Activated T-helper 1 cell treated with Interleukin-2 at 50 U/mL for 16 hours (primary cell): ENCODE results near the gene ACOX3.

Source experiments
- DNase-seq: peaks from one replicate; pipeline ENCODE4 v3.0.0-alpha.2; 2020; ENCODE audit warnings: low read depth

ACOX3 gene

DNA sequence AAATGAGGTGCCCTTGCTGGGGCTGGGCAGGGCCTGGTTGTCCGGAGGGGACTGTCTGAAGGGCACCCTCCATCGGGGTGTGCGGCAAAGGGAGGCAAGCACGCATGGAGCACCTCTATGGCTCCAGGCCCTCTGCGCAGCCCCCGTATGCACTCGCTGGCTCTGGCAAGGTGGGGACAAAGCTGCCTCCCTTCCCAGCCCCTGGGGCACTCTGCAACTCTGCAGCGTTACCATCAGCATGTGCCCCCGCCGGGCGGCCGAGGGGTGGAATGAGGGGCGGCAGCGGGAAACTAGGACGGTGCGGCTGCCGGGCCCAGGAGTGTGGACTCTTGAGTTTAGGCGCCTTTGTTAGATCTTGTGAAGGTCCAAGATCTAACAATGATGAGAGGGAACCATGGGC lies 26.5 kb upstream of the ACOX3 start:
- DNase-seq: no peak

DNA sequence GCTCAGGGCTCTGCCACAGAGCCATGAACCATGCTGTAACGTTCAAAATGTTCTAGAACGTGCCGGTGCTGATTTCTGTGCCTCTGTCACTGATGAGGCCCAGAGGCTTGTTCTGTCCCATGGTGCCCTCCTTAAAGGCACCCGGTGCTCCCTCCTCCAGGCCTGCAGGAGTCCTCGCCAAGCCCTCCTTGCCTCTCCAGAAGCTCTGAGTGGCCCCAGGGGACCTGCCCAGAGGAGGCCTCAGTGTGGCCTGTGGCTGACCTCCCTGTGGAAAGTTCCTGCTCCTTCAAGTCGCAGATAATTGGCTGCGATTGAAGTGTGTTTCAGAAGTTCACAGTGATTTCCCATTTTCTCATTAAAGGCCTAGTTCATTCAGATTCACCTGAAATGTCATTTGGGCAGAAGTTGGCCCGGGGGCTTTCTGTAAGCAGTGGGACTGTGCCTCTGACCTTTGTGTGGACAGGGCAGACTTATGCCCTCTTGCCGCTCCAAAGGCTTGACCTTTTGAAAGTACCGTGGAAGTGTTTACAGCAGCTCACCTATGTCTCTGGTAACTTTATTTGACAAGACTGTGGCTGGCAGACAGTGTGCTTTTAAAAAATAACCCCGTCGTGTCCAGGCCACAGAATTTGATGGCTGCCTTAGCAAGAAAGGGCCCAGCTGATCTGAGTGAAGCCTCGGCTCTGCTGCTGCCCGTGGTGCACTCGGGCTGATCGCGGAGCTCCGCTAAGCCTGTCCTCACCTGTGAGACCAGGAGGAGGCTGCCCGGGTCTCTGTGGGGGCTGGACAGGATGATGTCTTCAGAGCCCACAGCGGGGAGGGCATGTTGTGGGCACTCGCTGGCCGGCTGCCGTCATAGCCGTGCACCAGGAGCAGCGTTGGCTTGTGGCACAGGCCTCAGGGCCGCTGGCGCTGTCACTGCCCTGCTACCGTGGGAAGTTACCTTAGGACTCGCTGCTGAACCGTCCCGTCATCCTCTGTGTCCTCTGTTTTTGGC lies 25.4 kb upstream of the ACOX3 start:
- no peak for DNase-seq

DNA sequence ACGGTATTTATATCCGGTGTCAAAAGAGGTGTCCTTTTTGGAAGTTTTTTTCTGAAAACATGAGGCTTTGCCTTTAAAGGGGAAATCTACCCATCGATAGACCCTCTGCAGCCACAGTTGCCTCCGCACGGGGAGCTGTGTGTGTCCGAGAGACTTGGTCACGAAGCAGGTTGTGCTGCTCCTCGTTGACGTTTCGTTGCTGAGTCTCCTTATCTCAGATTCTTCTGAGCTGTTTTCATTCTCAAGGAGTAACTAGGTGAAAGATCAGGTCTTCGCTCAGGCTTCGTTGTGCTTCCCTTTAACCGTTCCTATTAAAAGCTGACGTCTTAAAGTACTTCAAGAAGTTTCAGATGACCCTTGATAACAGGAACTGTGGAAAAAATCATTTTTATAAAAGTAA lies 23.9 kb upstream of the ACOX3 start:
- DNase-seq: no peak

DNA sequence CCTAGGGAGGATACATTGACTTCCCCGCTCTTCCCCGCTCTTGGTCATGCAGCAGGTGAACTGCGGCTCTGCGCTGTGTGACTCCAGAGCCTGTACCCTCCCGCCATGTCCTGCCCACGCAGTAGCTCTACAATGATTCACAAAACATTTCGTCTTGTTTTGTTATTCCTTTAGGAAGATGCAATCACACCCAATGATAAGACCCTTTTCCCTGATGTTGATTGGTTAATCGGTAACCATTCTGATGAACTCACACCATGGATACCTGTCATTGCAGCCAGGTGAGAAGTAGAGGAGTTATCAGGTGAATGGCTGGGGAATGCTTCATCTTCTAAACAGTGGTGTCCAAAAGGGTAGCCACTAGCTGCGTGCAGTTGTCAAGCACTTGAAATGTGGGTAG lies 23.3 kb upstream of the ACOX3 start:
- no peak for DNase-seq

DNA sequence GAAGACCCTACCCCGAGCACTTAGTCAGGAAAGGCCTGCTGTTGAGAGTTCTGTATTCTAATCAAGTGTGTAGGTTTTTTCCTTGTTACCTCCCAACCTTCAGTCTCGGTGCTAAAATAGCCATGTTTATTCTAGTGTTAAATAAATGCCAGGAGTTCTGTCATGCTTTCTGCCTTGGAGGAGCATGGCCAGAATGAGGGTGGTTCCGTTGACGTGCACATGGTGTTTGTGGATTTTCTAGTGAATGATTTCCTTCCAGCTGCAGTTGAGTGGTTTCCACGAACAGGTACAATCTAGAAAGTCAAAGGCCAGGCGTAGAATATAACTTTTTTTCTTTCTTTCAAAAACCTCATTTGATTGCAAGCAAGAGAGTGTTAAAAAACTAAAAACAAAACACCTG lies 21.1 kb upstream of the ACOX3 start:
- no peak for DNase-seq

DNA sequence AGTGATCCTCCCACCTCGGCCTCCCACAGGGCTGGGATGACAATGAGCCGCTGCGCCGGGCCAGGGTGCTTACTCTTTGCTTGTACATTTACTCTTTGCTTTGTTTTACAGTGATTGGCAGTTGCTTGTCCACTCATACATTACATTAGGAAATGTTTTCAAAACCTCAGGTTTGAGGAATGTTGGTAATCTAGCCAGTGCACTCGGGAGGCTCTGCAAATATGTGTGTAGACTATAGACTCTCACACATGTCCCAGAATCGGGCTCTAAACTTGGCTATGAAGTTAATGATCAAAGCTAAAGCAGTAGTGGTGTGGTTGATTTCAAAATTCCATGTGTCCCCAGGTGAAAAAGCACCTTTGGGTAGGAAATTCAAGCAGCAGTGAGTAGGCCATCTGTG lies 20.6 kb upstream of the ACOX3 start:
- DNase-seq: no peak

DNA sequence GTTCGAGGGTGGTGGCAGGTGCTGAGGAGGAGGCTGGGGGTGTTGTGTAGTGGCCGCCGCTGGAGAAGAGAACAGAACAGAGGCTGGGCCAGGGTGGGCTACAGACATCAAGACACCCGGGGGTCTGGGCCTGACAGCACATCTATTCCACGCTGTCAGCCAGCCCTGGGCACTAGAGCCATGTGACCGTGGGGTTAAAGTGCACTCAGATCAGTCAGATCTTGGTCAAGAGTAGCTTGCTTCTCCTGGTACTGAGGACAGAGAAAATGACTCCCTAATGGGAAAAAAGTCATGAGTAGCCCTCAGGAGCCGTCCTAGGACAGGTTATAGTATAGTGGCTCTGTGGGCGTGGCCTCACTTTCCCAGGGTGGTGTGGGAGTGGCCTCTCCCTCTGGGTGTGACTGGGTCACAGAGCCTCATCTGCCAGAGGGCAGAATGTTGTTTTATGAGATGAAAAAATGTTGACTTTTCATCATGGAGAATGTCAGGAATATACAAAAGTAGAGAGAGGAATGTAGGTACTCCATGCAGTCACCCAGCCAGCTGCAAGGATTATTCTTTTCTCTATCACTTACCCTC lies 19.4 kb upstream of the ACOX3 start:
- DNase-seq: no peak

DNA sequence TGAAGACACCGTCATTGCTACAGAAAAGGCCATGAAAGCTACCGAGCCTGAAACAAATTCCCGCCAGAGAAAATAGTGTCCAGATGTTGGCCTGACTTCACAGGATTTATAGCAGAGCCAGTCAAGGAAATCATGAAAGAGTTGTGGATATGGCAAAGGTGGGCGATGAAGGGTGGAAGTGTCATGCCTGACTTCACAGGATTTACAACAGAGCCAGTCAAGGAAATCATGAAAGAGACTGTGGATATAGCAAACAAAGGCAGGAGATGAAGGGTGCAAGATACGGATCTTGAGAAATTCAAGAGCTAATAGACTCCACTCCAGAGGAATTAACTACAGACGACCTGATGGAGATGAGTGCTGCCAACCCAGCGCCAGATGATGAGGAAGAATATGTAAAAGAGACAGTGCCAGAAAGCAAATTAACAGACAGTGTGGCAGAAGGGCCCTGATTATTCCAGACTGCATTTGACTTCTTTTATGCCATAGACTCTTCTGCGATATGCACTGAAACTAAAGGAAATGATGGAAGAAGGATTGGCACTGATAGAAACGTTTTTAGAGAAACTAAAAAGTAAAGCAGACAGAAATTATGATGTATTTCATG lies 17.2 kb upstream of the ACOX3 start:
- no peak for DNase-seq

DNA sequence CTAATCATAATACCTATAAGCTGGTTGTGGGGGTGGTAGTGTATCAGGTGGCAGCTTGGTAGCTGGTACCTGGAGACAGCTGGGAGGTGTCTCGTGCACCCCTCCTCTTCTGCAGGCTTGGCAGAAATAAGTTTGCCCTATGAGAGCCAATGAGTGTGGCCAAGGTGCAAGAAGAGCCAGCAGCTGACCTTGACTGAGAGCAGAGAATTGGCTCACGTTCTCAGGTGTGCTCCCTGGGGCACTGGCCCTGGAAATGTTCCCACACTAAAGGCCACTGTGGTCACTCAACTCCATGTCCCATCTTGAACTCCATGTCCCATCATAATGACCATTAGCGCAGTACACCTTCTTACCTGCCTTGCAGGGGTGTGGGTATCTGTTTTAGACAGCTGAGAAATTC lies 13.4 kb upstream of the ACOX3 start:
- no peak for DNase-seq

DNA sequence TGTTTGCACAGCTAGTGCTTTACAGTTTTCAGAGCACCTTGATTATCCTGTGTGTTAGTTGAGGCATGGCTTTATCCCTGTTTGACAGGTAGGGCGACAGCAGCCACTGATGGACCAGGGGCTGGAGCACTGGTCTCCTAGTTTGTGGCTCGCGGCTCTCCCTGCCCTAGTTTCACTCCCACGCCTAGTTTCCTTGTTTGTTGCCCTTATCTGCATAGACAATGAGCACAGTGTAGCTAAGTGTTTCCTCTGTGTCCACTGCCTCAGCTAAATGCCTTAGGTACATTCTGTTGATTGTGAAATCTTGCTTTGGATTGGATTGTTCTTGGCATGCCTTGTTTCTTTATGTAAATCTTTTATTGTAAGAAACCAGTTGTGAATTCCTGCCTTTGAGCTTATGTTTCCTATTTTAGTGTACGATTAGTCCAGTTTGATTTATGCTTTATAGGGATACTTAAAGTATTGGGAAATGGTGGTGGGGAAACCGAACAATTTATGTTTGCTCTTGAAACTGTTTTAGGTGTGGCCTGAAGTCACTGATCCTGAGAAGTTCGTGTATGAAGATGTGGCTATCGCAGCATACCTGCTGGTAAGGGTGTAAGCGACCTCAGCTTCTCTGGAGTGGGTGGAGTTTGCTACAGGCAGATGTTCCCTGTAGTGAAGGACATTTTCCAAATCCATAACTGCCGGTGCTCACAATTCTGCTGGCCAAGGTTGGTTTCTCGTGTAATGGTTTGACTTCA lies 11.1 kb upstream of the ACOX3 start:
- DNase-seq: no peak

DNA sequence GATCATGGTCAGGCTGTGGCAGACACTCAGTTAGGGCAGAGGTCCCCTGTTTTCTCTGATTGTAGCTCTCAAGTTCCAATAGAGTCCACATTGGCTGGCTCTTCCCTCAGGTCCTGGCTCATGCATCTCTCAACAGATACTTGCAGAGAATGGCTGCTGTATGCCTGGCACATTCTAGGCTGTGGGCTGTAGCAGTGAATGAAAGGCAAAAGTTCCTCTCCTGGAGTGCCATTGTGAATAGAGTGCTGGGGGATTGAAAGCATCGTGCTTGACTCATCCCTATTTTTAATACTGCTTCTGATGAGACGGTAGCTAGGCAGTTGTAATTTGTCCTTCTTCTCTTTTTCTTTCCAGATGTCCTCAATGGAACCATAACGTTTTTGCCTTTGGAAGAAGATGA lies 5.6 kb upstream of the ACOX3 start:
- DNase-seq: no peak

DNA sequence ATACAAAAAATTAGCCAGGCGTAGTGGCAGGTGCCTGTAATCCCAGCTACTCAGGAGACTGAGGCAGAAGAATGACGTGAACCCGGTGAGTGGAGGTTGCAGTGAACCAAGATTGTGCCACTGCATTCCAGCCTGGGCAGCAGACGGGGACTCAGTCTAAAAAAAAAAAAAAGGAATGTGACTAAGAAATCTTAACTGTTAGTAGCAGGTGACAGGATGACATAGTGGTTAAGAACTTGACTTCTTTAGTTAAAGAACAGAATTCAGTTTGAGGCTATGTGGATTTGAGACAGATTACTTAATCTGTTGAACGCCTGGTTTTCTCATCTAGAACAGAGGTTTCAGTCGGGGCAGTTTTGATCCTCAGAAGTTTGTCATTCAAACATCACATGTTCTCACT lies 3.3 kb upstream of the ACOX3 start:
- DNase-seq: no peak

DNA sequence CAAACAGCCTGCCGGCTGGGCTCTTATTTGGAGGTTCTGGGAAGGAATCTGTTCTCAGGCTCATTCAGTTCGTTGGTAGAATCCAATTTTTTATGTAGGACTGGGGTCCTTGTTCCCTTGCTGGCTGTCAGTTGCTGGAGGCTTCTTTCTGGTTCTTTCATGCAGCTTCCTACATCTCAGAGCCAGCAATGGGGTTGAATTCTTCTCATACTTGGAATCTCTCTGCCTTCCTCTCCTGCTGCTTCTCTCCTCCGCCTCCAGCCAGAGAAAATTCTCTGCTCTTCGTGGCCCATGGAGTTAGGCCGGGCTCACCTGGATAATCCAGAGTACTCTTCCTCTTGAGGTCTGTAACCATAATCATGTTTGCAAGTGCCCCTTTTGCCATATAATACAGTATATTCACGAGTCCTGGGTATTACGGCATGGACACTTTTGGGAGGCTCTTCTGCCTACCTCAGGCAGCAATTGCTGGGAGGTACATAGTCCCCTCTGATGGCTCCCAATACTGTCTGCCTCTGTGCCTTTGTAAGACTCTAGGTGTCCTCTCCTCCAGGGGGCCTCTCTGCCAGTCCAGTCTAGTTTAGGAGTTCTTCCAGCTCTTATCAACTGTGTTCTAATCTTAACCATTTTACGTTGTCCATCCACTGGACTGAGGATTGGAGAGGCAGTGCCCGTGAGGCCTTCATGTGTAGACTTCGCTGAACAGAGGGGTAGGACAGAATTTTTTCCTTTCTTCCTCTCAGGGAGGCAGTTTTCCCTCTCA lies 2.3 kb upstream of the ACOX3 start:
- DNase-seq: no peak

DNA sequence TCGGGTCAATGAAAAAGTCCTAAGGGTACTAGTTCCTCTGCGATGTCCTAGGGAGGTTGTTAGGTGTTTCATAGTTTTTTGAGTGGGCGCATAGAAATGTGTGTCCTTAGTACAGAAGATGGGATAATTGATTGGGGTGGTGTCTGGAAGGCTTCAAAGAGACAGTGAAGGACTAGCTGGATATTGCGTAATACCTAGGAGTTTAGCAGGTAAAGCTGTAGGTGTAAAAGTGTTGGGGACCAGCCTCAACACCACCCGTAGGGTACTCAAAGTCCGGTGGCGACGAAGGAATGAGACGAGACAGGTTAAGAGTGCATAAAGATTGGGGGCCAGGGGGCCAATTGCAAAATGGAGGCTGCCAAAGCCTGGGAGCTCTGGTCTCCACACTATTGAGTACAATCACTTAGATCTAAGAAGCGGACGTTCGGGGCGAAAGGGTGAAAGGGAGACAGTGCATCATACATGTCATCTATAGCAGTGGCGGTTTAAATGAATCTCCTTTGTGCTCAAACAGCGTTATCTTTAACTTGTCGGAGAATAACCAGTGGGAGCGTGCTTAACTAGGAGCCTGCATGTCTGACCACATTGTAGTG lies 1.1 kb upstream of the ACOX3 start:
- DNase-seq: no peak

DNA sequence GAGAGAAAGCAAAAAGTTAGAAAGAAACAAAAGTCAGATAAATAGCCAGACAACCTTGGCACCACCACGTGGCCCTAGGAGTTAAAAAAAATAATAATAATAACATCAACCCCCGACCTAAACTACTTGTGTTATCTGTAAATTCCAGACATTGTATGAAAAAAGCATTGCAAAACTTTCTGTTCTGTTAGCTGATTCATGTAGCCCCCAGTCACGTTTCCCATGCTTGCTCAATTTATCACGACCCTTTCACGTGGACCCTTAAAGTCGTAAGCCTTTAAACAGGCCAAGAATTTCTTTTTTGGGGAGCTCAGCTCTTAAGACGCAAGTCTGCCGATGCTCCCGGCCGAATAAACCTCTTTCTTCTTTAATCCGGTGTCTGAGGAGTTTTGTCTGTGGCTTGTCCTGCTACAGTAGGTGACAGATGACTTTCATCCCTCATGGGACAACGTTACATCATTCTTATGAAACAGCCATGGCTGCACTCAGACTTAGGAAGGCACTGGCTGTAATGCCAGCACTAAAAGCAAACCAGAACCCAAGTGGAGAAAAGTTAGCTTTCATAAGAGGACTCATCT lies 520 bp downstream of the ACOX3 start:
- no peak for DNase-seq

DNA sequence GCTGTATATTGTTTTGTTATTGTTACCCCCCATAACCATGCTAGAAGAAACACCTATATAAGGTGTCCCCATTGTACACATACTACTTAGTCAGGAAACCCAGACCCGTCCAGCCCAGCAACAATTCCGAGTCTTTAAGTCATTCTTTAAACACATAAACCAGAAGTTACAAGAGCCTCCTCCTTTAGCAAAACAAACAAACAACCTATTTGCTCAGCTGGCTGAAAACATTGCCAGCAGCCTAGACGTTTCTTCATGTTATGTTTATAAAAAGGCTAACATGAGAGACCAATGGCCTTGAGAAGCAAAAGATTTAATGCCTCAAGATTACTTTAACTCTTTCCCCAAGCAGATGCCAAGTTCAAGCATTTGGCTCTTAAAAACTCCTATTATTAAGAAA lies 1.4 kb downstream of the ACOX3 start:
- DNase-seq: no peak

DNA sequence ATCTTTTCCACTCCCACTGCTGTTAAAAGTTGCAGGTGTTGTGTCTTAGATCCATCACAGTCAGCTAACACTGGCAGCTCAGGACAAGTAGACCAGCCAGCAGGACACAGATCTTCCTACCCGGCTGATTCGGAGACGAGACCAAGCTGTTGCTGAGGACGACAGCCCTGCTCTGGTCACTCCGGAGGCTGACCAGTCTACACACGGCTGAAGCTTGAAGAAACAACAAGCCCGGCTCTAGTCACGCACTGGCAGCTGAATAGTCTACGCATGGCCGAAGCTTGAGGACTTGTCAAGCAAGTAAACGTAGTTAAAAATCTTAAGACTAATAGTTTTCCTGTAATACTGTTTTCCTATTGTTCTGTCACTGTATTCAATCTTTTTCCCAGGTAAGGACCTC lies 1.8 kb downstream of the ACOX3 start:
- DNase-seq: no peak

DNA sequence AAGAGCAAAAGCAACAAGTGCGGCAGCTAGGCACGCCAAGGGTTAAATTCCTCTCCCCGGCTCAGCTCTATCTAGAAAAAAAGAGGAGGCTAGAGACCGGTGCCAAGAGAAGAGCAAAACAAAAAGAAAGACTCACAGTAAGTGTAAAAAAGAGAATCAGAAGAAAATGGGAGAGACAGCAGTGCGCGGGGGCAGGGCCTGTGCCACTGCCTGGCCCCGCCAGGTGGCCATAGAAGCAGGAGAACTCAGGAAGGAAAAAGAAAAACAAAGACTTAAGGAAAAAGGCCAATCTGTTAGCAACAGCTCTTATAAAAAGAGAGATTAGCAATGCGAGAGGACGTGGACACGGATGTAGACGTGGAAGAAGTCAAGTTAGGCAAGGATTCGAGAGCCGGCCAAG lies 3.2 kb downstream of the ACOX3 start:
- DNase-seq: no peak

DNA sequence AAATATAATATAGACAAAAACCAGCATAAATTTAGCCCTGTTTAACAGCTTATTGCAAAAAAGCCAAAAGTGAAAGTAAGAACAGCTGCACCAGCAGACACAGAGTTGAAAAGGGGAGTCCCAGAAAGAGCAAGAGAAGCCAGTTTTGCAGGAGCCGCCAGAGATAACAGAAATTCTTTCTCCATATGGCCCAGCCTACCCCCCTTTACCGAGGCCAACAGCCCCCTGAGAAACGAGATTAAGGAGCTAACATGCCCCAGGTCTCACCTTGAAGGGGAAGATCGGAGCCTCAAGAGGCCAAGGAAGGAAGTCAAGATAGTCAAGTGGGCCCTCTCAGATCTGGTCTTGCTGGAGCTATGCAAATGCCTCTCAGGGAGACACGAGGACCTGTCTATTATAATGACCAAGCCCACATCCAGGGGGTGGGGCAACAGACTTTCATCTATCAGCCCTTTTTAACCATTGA lies 4.8 kb downstream of the ACOX3 start:
- DNase-seq: no peak

DNA sequence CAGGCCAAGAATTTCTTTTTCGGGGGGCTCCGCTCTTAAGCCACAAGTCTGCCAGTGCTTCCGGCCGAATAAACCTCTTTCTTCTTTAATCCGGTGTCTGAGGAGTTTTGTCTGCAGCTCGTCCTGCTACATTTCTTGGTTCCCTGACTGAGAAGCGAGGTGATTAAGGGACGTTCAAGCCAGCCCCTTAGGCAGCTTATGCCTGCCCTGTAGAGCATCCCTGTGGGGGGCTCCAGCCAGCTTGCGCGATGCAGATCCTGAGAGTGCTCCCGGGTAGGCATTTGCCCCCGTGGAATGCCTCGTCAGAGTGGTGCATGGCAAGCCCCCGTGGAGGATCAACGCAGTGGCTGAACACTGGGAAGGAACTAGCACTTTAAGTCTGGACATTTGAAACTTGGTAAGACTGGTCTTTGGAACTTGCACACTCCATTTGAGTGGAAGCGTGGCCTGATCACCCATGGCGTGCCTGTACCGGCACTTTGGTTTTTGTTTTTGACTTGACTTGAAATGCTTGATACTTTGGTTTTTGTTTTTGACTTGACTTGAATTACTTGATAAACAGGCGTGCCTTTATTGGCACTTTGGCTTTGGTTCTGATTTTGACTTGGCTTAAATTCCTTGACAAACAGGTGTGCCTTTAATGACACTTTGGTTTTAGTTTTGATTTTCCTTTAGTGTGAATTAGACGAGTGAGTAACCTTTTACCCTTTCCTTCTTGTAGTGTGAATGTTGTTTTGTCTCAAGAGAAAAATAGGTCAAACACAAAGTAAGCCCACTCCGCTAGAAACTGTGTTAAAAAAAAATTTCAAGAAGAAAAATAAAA lies 6.1 kb downstream of the ACOX3 start:
- DNase-seq: no peak
